Activated CD8-positive, alpha-beta T cell treated with anti-CD3 and anti-CD28 coated beads for 36 hours (primary cell): ENCODE data around the gene DRAXIN. TPM values are rescaled to one million over a fixed set of nuclear protein-coding genes. Genes with fewer than 3 reads are reported as not detected.

Source experiments
- ATAC-seq: fragments of 200-7000 bp; cut with Tn5 transposase; one replicate; pipeline ENCODE4 v1.10.0; 2021; ENCODE audit warnings: mild to moderate bottlenecking, moderate library complexity
- CTCF ChIA-PET: fragments of 350-600 bp; sonication (Branson Sonifier 250); formaldehyde crosslinking; loops from one replicate; lab custom pipeline; 2021; ENCODE audit warnings: antibody characterized with exemption; lab: Charles Lee
- POLR2A ChIA-PET: fragments of 350-600 bp; sonication (Branson Sonifier 250); formaldehyde crosslinking; loops from one replicate; lab custom pipeline; 2021; ENCODE audit warnings: antibody characterized with exemption; lab: Charles Lee
- DNase-seq: peaks from one replicate; pipeline ENCODE4 v3.0.0-alpha.2; 2020
- H3K27ac Mint-ChIP-seq: one replicate; pipeline ENCODE4 v1.8.0; 2021; ENCODE audit warnings: mild to moderate bottlenecking, mixed read lengths
- H3K27me3 Mint-ChIP-seq: one replicate; pipeline ENCODE4 v1.8.0; 2021; ENCODE audit warnings: mixed read lengths
- H3K36me3 Mint-ChIP-seq: one replicate; pipeline ENCODE4 v1.8.0; 2021; ENCODE audit warnings: low read depth, mixed read lengths
- H3K4me1 Mint-ChIP-seq: one replicate; pipeline ENCODE4 v1.8.0; 2021; ENCODE audit warnings: low read depth, mixed read lengths
- H3K4me3 Mint-ChIP-seq: one replicate; pipeline ENCODE4 v1.8.0; 2021; ENCODE audit warnings: mild to moderate bottlenecking, moderate library complexity, mixed read lengths
- H3K9me3 Mint-ChIP-seq: one replicate; pipeline ENCODE4 v1.8.0; 2021; ENCODE audit warnings: mixed read lengths
- CTCF ChIP-seq: fragments of 200-600 bp; IDR thresholded peaks from one replicate; pipeline ENCODE4 v1.8.0; 2022; ENCODE audit warnings: antibody characterized with exemption, mild to moderate bottlenecking
- intact Hi-C: fragments of 100-400 bp; cut with micrococcal nuclease; formaldehyde crosslinking; loops from one replicate; pipeline ENCODE4 v1.10.0; 2022
- total RNA-seq, 2 experiments: library from RNA; stranded (reverse); gene quantifications; one replicate each; pipeline ENCODE4 v1.2.3, GENCODE V29; 2021

Gene DRAXIN
- total RNA-seq, 2 experiments from 2014 or later = 0.18 to 0.20 TPM

GRCh38 chr1:11697188-11697892 lies 5.8 kb downstream of the DRAXIN start:
- intact Hi-C loops = no loop called here
- Mint-ChIP-seq H3K4me1 (peaks cover 20% of the 10 kb centered on the region), H3K9me3 (no peaks in the 10 kb centered on the region), H3K27me3 (peaks cover 13% of the 10 kb centered on the region), H3K27ac (no peak overlapping the region), H3K36me3 (no peaks in the 10 kb centered on the region), H3K4me3 (no peak overlapping the region)
- TF ChIP-seq CTCF = no peak
- POLR2A ChIA-PET = interaction anchor here (1.5 kb wide), 1 partner anchor 211 kb away, joined by 4 read pairs; no protein-coding TSS in a partner anchor
- DNase-seq (no peak), ATAC-seq (no peak)
- CTCF ChIA-PET = interaction anchor here (1.8 to 2.2 kb wide), 2 partner anchors 13 to 19 kb away, joined by 5 to 6 read pairs; no protein-coding TSS in a partner anchor

- Mint-ChIP-seq H3K27me3 (peaks cover 9% of the 10 kb centered on the region), H3K36me3 (no peaks in the 10 kb centered on the region), H3K9me3 (no peaks in the 10 kb centered on the region), H3K27ac (no peak overlapping the region), H3K4me3 (no peak overlapping the region), H3K4me1 (peaks cover 15% of the 10 kb centered on the region)
- intact Hi-C loops = no loop called here
- DNase-seq (peak; percentile 18), ATAC-seq (no peak)
- TF ChIP-seq CTCF = no peak
- ChIA-PET POLR2A (no interaction called here), CTCF (interaction anchor here (1.8 to 2.2 kb wide), 2 partner anchors 13 to 18 kb away, joined by 5 to 6 read pairs; no protein-coding TSS in a partner anchor)
These were observed 6.3 kb downstream of the DRAXIN start for GRCh38 chr1:11697893-11698210.

GRCh38 chr1:11700601-11701467 lies 9.3 kb downstream of the DRAXIN start:
- POLR2A ChIA-PET = interaction anchor here (0.6 to 0.8 kb wide), 2 partner anchors 88 to 234 kb away, joined by 3 read pairs; partner anchors contain the start of gene PLOD1
- CTCF ChIA-PET = interaction anchor here (1.3 to 1.7 kb wide), 4 partner anchors 11 to 663 kb away, joined by 3 to 6 read pairs (median 4); partner anchors contain the start of gene FBXO6

GRCh38 chr1:11701551-11701961 lies 10.0 kb downstream of the DRAXIN start:
- CTCF ChIA-PET = interaction anchor here (1.3 to 1.7 kb wide), 2 partner anchors 37 to 56 kb away, joined by 3 to 6 read pairs; partner anchors contain the start of gene FBXO6
- TF ChIP-seq CTCF = no peak
- H3K27ac Mint-ChIP-seq = no peak overlapping the region
- H3K27me3 Mint-ChIP-seq = peaks cover 1% of the 10 kb centered on the region
- ATAC-seq (no peak), DNase-seq (no peak)
- peaks cover 6% of the 10 kb centered on the region for H3K4me1 Mint-ChIP-seq
- no peak overlapping the region for H3K4me3 Mint-ChIP-seq
- intact Hi-C loops = no loop called here
- no peaks in the 10 kb centered on the region for H3K9me3 Mint-ChIP-seq
- no peaks in the 10 kb centered on the region for H3K36me3 Mint-ChIP-seq
- POLR2A ChIA-PET = no interaction called here

More at GRCh38 chr1:11700601-11701467, 9.3 kb downstream of the DRAXIN start:
- Mint-ChIP-seq H3K9me3 (no peaks in the 10 kb centered on the region), H3K27me3 (peaks cover 1% of the 10 kb centered on the region), H3K36me3 (no peaks in the 10 kb centered on the region), H3K27ac (no peak overlapping the region), H3K4me1 (peaks cover 6% of the 10 kb centered on the region), H3K4me3 (no peak overlapping the region)
- TF ChIP-seq CTCF = no peak
- intact Hi-C loops = no loop called here
- no peak for ATAC-seq
- DNase-seq = no peak
